A673 (cell line): ENCODE data around the gene CPNE5. TPM values are rescaled to one million over a fixed set of nuclear protein-coding genes. Genes with fewer than 3 reads are reported as not detected.

Experiments used
- BruUV-seq: library from RNA; stranded (reverse); fragments of 400-500 nt; replicated peaks from 2 replicates; lab custom pipeline; 2021; lab: Mats Ljungman, UMichigan
- CTCF ChIA-PET: fragments of 300-600 bp; sonication (Branson Sonifier 250); formaldehyde crosslinking; loops from one replicate; lab custom pipeline; 2022; ENCODE audit warnings: antibody characterized with exemption; lab: Charles Lee
- POLR2A ChIA-PET: fragments of 300-600 bp; sonication (Branson Sonifier 250); formaldehyde crosslinking; loops from one replicate; lab custom pipeline; 2022; ENCODE audit warnings: antibody characterized with exemption; ENCODE audit not compliant: low non-redundant PET; lab: Charles Lee
- DNase-seq: peaks from one replicate; pipeline ENCODE4 v3.0.0-alpha.2; 2015; ENCODE audit warnings: low spot score
- H3K27ac ChIP-seq: fragments of 200-600 bp; sonication (generic); 2 replicates; pipeline ENCODE4 v1.5.1; 2016; ENCODE audit warnings: mixed run types, low read depth, mild to moderate bottlenecking, mixed read lengths, antibody characterized with exemption, low read length; ENCODE audit not compliant: poor library complexity, severe bottlenecking
- H3K27me3 ChIP-seq: fragments of 200-600 bp; sonication (generic); replicated peaks from 2 replicates; pipeline ENCODE4 v1.6.1; 2017; ENCODE audit warnings: mixed run types, low read depth, mild to moderate bottlenecking, mixed read lengths, antibody characterized with exemption, low read length; ENCODE audit not compliant: insufficient read depth, poor library complexity
- H3K36me3 ChIP-seq: fragments of 200-600 bp; sonication (generic); 2 replicates; pipeline ENCODE4 v1.6.1; 2016; ENCODE audit warnings: mixed run types, mild to moderate bottlenecking, mixed read lengths, antibody characterized with exemption, low read length; ENCODE audit not compliant: insufficient read depth, poor library complexity, severe bottlenecking
- H3K4me1 ChIP-seq: fragments of 200-600 bp; sonication (generic); 2 replicates; pipeline ENCODE4 v1.6.1; 2017; ENCODE audit warnings: mixed run types, mild to moderate bottlenecking, mixed read lengths, antibody characterized with exemption, low read length; ENCODE audit not compliant: insufficient read depth, poor library complexity, severe bottlenecking
- H3K4me3 ChIP-seq: fragments of 200-600 bp; sonication (generic); 2 replicates; pipeline ENCODE4 v1.5.1; 2016; ENCODE audit warnings: low read depth, mixed run types, mild to moderate bottlenecking, mixed read lengths, low read length; ENCODE audit not compliant: poor library complexity, severe bottlenecking
- H3K9me3 ChIP-seq: fragments of 200-600 bp; sonication (generic); 2 replicates; pipeline ENCODE4 v1.6.1; 2016; ENCODE audit warnings: mixed run types, low read depth, mild to moderate bottlenecking, mixed read lengths, antibody characterized with exemption, low read length; ENCODE audit not compliant: poor library complexity, severe bottlenecking
- CTCF ChIP-seq: fragments of 300-800, 200-600 bp; sonication (generic); conservative IDR thresholded peaks from 2 replicates; pipeline ENCODE4 v1.5.1; 2017; ENCODE audit warnings: low read depth, mild to moderate bottlenecking, antibody characterized with exemption, low read length, moderate library complexity, mixed read lengths
- EZH2 ChIP-seq: fragments of 200-600 bp; sonication (generic); IDR thresholded peaks from 2 replicates; pipeline ENCODE4 v1.6.1; 2017; ENCODE audit warnings: borderline replicate concordance, low read depth, mild to moderate bottlenecking, mixed read lengths, antibody characterized with exemption, low read length; ENCODE audit not compliant: poor library complexity, severe bottlenecking
- intact Hi-C: fragments of 100-400 bp; cut with micrococcal nuclease; formaldehyde crosslinking; loops from one replicate; pipeline ENCODE4 v1.10.0; 2022; ENCODE audit not compliant: unreplicated experiment
- total RNA-seq: library from RNA; stranded (reverse); gene quantifications from 2 replicates; pipeline ENCODE4 v1.2.3, GENCODE V29; 2021

Gene CPNE5
- total RNA-seq, 1 experiment from 2014 or later = 0.13 TPM

GRCh38 chr6:36875250-36875633 lies 36.0 kb upstream of the CPNE5 start:
- POLR2A ChIA-PET = interaction anchor here (0.7 to 0.8 kb wide), 2 partner anchors 159 to 376 kb away, joined by 3 to 4 read pairs; no protein-coding TSS in a partner anchor
- H3K27ac ChIP-seq = peak overlapping the region; percentile 97
- intact Hi-C loops = loop anchor here (1.0 kb wide), 1 partner anchor 10 kb away; the partner anchor contains the start of gene C6orf89

GRCh38 chr6:36874443-36875249 lies 35.4 kb upstream of the CPNE5 start, which contains the start of gene PPIL1:
Gene PPIL1, minus strand, starts transcription at chr6:36874803. Its CDS starts 31 bp downstream, at chr6:36874772.
- DNase-seq = peak; percentile 96
- Histone ChIP-seq H3K4me3 (peak within 1 kb of the TSS; percentile 75), H3K27ac (peak within 1 kb of the TSS; percentile 97), H3K4me1 (peaks cover 14% of the 10 kb centered on the region), H3K36me3 (peaks cover 12% of the 10 kb centered on the region), H3K27me3 (no peaks in the 10 kb centered on the region), H3K9me3 (no peaks in the 10 kb centered on the region)
- CTCF ChIA-PET = interaction anchor here (0.6 to 3.0 kb wide), 4 partner anchors 11 to 274 kb away, joined by 5 to 12 read pairs (median 6); partner anchors contain the start of gene C6orf89
- intact Hi-C loops = loop anchor here (1.0 kb wide), 1 partner anchor 11 kb away; the partner anchor contains the start of gene C6orf89
- TF ChIP-seq CTCF = no peak
- POLR2A ChIA-PET = interaction anchor here (0.7 to 0.8 kb wide), 2 partner anchors 160 to 377 kb away, joined by 3 to 4 read pairs; no protein-coding TSS in a partner anchor
- BruUV-seq = no TSS peak

More at GRCh38 chr6:36875250-36875633, 36.0 kb upstream of the CPNE5 start:
- no peak for DNase-seq
- Histone ChIP-seq H3K27me3 (no peaks in the 10 kb centered on the region), H3K9me3 (no peaks in the 10 kb centered on the region), H3K36me3 (peaks cover 6% of the 10 kb centered on the region), H3K4me1 (peaks cover 14% of the 10 kb centered on the region), H3K4me3 (peak overlapping the region; percentile 75)
- TSS peak; percentile 97 for BruUV-seq
- CTCF ChIA-PET = interaction anchor here (0.6 to 3.0 kb wide), 4 partner anchors 10 to 273 kb away, joined by 5 to 12 read pairs (median 6); partner anchors contain the start of gene C6orf89
- no peak for TF ChIP-seq CTCF
- TF ChIP-seq EZH2 = no peak

- BruUV-seq = TSS peak; percentile 62
- ChIA-PET POLR2A (no interaction called here), CTCF (interaction anchor here (1.7 to 3.0 kb wide), 2 partner anchors 12 to 22 kb away, joined by 5 to 12 read pairs; partner anchors contain the start of gene C6orf89)
- peak overlapping the region; percentile 97 for H3K27ac ChIP-seq
- peaks cover 14% of the 10 kb centered on the region for H3K4me1 ChIP-seq
- DNase-seq = no peak
- H3K4me3 ChIP-seq = peak overlapping the region; percentile 75
- TF ChIP-seq CTCF = no peak
- no peak for TF ChIP-seq EZH2
- no peaks in the 10 kb centered on the region for H3K9me3 ChIP-seq
- no peaks in the 10 kb centered on the region for H3K27me3 ChIP-seq
- peaks cover 20% of the 10 kb centered on the region for H3K36me3 ChIP-seq
- intact Hi-C loops = no loop called here
Observed at GRCh38 chr6:36873612-36874442, 34.6 kb upstream of the CPNE5 start.
